ENCODE results near the gene POLD1. TPM values are rescaled to one million over a fixed set of nuclear protein-coding genes. Genes with fewer than 3 reads are reported as not detected.
"Not testable (repeated sequence)": the region's sequence is repeated elsewhere in the genome, so short reads cannot be mapped to it uniquely, and the experiment has no call there.

POLD1 gene
- total and polyA plus RNA-seq, 8 donors, result 11.4 to 98.0 (median 32.3) TPM

DNA sequence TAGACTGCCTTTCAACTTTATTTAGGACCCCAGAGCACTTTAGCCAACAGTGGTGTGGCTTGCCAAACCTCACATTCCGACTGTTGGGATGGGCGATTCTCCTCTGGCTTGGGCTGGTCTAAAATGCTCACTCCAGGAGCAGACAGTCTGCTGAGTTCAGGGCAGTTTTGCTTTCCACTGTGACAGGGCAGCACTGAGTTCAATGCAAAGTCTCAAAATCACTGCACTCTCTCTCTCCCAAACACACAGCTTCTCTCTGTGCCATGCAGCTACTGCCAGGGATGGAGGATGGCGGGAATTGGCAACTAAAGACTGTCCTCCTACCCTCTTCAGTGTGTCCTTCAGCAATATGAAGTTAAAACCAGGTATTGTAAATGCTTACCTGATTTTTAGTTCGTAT, 31.9 kb upstream of the POLD1 start:
- intact Hi-C loops (cut with DNase I; ENCODE audit: low total_unique reads), result no loop called here
- H3K36me3 ChIP-seq, result no peaks in the 10 kb centered on the region

DNA sequence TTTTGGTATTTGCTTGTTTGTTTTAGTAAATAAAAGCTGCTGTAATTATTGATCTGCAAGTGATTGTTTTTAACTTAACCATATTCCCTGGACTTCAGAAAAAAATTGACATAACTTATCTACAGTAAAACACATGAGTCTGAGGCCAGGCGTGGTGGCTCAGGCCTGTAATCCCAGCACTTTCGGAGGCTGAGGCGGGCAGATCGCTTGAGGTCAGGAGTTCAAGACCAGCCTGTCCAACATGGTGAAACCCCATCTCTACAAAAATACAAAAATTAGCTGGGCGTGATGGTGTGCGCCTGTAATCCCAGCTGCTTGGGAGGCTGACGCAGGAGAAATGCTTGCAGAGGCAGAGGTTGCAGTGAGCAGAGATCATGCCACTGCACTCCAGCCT, 30.7 kb upstream of the POLD1 start:
- DNase-seq; intact Hi-C loops (cut with DNase I; ENCODE audit: low total_unique reads); H3K27ac ChIP-seq; H3K9me3 ChIP-seq; H3K36me3 ChIP-seq; H3K4me3 ChIP-seq: not testable (repeated sequence)
- peaks cover 0 to 17% (median 0%) of the 10 kb centered on the region in 3 donors for H3K27me3 ChIP-seq
- WGBS, 5 donors, result 87 to 97% (median 91%) methylated on average over 7 of the region's 7 CpGs
- peaks cover 0 to 17% (median 8%) of the 10 kb centered on the region in 4 donors for H3K4me1 ChIP-seq

More for the DNA sequence above, 31.9 kb upstream of the POLD1 start:
- no peak for DNase-seq
- no peaks in the 10 kb centered on the region for H3K9me3 ChIP-seq
- TF ChIP-seq POLR2AphosphoS5 (IDR thresholded peaks at IDR 0.05) (no peak), POLR2A (IDR thresholded peaks at IDR 0.05) (no peak), EP300 (IDR thresholded peaks at IDR 0.05) (no peak)
- TF ChIP-seq, protein P1, sequence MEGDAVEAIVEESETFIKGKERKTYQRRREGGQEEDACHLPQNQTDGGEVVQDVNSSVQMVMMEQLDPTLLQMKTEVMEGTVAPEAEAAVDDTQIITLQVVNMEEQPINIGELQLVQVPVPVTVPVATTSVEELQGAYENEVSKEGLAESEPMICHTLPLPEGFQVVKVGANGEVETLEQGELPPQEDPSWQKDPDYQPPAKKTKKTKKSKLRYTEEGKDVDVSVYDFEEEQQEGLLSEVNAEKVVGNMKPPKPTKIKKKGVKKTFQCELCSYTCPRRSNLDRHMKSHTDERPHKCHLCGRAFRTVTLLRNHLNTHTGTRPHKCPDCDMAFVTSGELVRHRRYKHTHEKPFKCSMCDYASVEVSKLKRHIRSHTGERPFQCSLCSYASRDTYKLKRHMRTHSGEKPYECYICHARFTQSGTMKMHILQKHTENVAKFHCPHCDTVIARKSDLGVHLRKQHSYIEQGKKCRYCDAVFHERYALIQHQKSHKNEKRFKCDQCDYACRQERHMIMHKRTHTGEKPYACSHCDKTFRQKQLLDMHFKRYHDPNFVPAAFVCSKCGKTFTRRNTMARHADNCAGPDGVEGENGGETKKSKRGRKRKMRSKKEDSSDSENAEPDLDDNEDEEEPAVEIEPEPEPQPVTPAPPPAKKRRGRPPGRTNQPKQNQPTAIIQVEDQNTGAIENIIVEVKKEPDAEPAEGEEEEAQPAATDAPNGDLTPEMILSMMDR (IDR thresholded peaks at IDR 0.05), result no peak
- H3K27me3 ChIP-seq, result peaks cover 0 to 12% (median 0%) of the 10 kb centered on the region in 3 donors
- no peak overlapping the region for H3K4me3 ChIP-seq
- peaks cover 0 to 5% (median 2%) of the 10 kb centered on the region in 4 donors for H3K4me1 ChIP-seq
- WGBS, 5 donors, result 56 to 88% (median 69%) methylated on average over 2 to 4 of the region's 4 CpGs
- H3K27ac ChIP-seq, result no peak overlapping the region

DNA sequence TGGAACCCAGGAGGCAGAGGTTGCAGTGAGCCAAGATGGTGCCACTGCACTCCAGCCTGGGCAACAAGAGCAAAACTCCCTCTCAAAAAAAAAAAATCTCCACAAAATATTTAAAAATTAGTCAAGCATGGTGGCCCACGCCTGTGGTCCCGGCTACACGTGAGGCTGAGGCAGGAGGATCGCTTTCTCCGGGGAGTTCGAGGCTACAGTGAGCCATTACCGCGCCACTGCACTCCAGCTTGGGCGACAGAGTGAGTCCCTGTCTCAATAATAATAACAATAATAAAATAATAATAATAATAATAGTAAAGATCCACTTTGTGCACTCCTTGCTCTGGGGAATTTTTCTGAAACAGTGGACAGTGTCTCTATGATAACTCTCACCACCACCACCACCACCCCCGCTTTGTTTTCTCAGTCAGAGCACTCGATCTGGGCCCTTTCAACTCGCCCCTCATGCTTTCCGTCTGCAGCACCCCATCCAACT, 27.4 kb upstream of the POLD1 start:
- peaks cover 0 to 9% (median 0%) of the 10 kb centered on the region in 3 donors for H3K27me3 ChIP-seq
- no peak for DNase-seq
- H3K27ac ChIP-seq, result peak overlapping the region in 3 of 5 donors; percentile 81 to 91 (median 85)
- WGBS, 5 donors, result 30 to 38% (median 36%) methylated on average over 12 to 13 of the region's 13 CpGs
- peak overlapping the region in 3 of 4 donors; percentile 46 to 48 (median 47) for H3K4me3 ChIP-seq
- H3K36me3 ChIP-seq, result no peaks in the 10 kb centered on the region
- no peaks in the 10 kb centered on the region for H3K9me3 ChIP-seq
- no peak for TF ChIP-seq EP300 (IDR thresholded peaks at IDR 0.05)
- TF ChIP-seq POLR2AphosphoS5 (IDR thresholded peaks at IDR 0.05), result no peak
- TF ChIP-seq, protein P1 (IDR thresholded peaks at IDR 0.05), result no peak
- TF ChIP-seq POLR2A (IDR thresholded peaks at IDR 0.05), result no peak
- peaks cover 0 to 21% (median 10%) of the 10 kb centered on the region in 4 donors for H3K4me1 ChIP-seq
- intact Hi-C loops (cut with DNase I; ENCODE audit: low total_unique reads), result no loop called here

DNA sequence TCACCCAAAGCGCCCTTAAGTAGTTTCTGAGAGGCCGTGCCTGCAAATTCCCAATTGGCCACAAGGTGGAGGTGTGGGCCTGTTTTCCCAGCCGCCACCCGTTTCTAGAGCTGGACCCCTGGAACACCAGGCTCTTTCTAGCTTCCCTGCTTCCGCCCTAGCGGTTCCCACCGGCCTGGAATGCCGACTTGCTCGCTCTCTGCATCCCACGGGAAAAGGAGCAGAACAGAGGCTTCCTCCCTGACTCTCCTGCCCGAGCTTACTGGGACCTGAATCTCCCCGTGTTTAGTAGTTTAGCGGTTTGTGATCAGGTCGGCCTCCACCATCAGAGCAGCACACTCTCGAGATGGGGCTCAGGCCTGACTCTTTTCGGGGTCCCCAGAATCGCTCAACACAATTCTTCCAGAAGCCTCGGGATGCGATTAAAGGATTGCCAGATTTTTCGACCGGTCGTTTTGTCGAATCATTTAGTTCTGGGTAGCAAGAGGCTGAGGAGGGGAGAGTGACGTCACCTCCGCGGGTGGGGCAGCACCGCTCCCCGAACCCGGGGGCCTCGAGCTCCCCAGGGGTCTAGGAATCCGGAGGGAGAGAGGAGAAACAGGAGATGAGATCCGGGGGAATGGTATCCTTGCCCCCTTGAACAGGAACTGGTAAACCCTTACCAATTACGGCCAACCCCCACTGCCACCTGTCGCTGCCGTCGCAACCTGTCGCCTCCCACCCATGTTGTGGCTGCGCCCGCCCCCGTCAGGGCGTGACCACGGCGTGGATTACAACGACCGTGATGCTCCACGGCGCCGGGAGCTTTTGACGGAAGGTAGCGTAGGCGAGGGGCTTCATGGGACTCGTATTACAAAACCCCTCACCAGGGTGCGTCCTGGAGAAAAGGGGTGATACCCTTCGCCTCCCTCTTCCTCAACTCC, 26.7 kb upstream of the POLD1 start:
- Histone ChIP-seq H3K27me3 (peaks cover 0 to 7% (median 0%) of the 10 kb centered on the region in 3 donors), H3K9me3 (no peaks in the 10 kb centered on the region), H3K4me1 (peaks cover 0 to 21% (median 10%) of the 10 kb centered on the region in 4 donors), H3K36me3 (no peaks in the 10 kb centered on the region), H3K4me3 (peak overlapping the region; percentile 46 to 48 (median 47)), H3K27ac (peak overlapping the region; percentile 65 to 91 (median 81))
- 9 to 16% (median 13%) methylated on average over 42 to 54 of the region's 54 CpGs for WGBS, 5 donors
- peak; percentile 81 to 86 for DNase-seq
- intact Hi-C loops (cut with DNase I; ENCODE audit: low total_unique reads), result no loop called here
- TF ChIP-seq EP300 (IDR thresholded peaks at IDR 0.05) (no peak), POLR2AphosphoS5 (IDR thresholded peaks at IDR 0.05) (peak in 1 of 3 donors; percentile 20), POLR2A (IDR thresholded peaks at IDR 0.05) (no peak)
- TF ChIP-seq, protein P1 (IDR thresholded peaks at IDR 0.05), result peak in 6 of 7 experiments; percentile 18 to 96 (median 83)

Data from stomach (tissue), 9 donors.